GM12878 (cell line): ENCODE data around the gene CLDN14. TPM values are rescaled to one million over a fixed set of nuclear protein-coding genes. Genes with fewer than 3 reads are reported as not detected.

Source experiments
- ATAC-seq: fragments of 200-7000 bp; cut with Tn5 transposase; 3 replicates; pipeline ENCODE4 v1.9.1; 2020; ENCODE audit warnings: mild to moderate bottlenecking, moderate library complexity
- BruUV-seq: library from RNA; stranded (reverse); fragments of 400-500 nt; replicated peaks from 2 replicates; lab custom pipeline; 2021; lab: Mats Ljungman, UMichigan
- CTCF ChIA-PET: fragments of 300-600 bp; sonication (Branson Sonifier 250); formaldehyde crosslinking; extraction: SDS; loops from one replicate; lab custom pipeline; 2021; ENCODE audit warnings: inconsistent platforms; lab: Yijun Ruan, JAX
- POLR2A ChIA-PET: fragments of 350-600 bp; formaldehyde crosslinking; extraction: SDS; loops from one replicate; lab custom pipeline; 2021; ENCODE audit warnings: inconsistent platforms; lab: Charles Lee
- RAD21 ChIA-PET: fragments of 300-600 bp; sonication (Branson Sonifier 250); formaldehyde crosslinking; loops from one replicate; lab custom pipeline; 2023; ENCODE audit warnings: antibody characterized with exemption; ENCODE audit not compliant: unreplicated experiment; lab: Charles Lee
- SMC1A ChIA-PET: fragments of 300-600 bp; sonication (Branson Sonifier 250); formaldehyde crosslinking; loops from one replicate; lab custom pipeline; 2023; ENCODE audit not compliant: unreplicated experiment, uncharacterized antibody; lab: Charles Lee
- DNase-seq: peaks from one replicate; pipeline ENCODE4 v3.0.0-alpha.2; 2011; ENCODE audit warnings: low read depth, low spot score
- FAIRE-seq: peaks from 3 replicates; lab custom pipeline; 2011; peaks lifted over from hg19 to GRCh38; lab: Jason Lieb, UNC
- H2AFZ ChIP-seq: 2 replicates; pipeline ENCODE4 v1.6.0; 2011; ENCODE audit warnings: low read depth, low read length, control low read depth; ENCODE audit not compliant: control insufficient read depth
- H3K27ac ChIP-seq: 2 replicates; pipeline ENCODE4 v1.5.1; 2011; ENCODE audit warnings: control low read depth; ENCODE audit not compliant: control insufficient read depth, insufficient read depth
- H3K27me3 ChIP-seq, 2 experiments: replicated peaks in 1 of 2; 2 replicates each; pipeline versions ENCODE4 v1.6.0 to v1.6.1; 2011; ENCODE audit warnings: low read length in 1 of 2; ENCODE audit not compliant: control insufficient read depth in 2 of 2, insufficient read depth in 2 of 2
- H3K36me3 ChIP-seq, 2 experiments: 2 replicates each; pipeline ENCODE4 v1.5.1; 2011; ENCODE audit warnings: low read length in 1 of 2; ENCODE audit not compliant: control insufficient read depth in 2 of 2, insufficient read depth in 2 of 2
- H3K4me1 ChIP-seq: 2 replicates; pipeline ENCODE4 v1.6.1; 2011; ENCODE audit warnings: mild to moderate bottlenecking, low read length, moderate library complexity, mixed read lengths; ENCODE audit not compliant: control insufficient read depth, insufficient read depth
- H3K4me2 ChIP-seq: 2 replicates; pipeline ENCODE4 v1.6.0; 2011; ENCODE audit warnings: control low read depth; ENCODE audit not compliant: control insufficient read depth, insufficient read depth
- H3K4me3 ChIP-seq: fragments of 200-600 bp; sonication (generic); 2 replicates; pipeline ENCODE4 v1.5.1; 2016
- H3K79me2 ChIP-seq: 2 replicates; pipeline ENCODE4 v1.6.0; 2011; ENCODE audit warnings: low read length; ENCODE audit not compliant: control insufficient read depth, insufficient read depth
- H3K9ac ChIP-seq: 2 replicates; pipeline ENCODE4 v1.8.0; 2011; ENCODE audit warnings: low read length, control low read depth, mixed read lengths; ENCODE audit not compliant: control insufficient read depth, insufficient read depth
- H3K9me3 ChIP-seq: replicated peaks from 3 replicates; pipeline ENCODE4 v1.5.1; 2011; ENCODE audit warnings: mild to moderate bottlenecking, low read length; ENCODE audit not compliant: control insufficient read depth, insufficient read depth
- H4K20me1 ChIP-seq: 2 replicates; pipeline ENCODE4 v1.6.0; 2011; ENCODE audit not compliant: control insufficient read depth, insufficient read depth
- CBFB ChIP-seq: IDR thresholded peaks from 2 replicates; pipeline ENCODE4 v1.6.1; 2016; ENCODE audit warnings: antibody characterized with exemption, low read depth
- CBX5 ChIP-seq: sonication (generic); IDR thresholded peaks from 2 replicates; pipeline ENCODE4 v1.6.1; 2016; ENCODE audit warnings: low read depth, moderate library complexity, mild to moderate bottlenecking, inconsistent platforms
- CEBPB ChIP-seq, 2 experiments: fragments of 150-350 bp in 1 of 2; IDR thresholded peaks; 2 replicates each; pipeline ENCODE4 v1.6.1; 2012 to 2014; ENCODE audit warnings: low read depth in 2 of 2, low read length in 2 of 2, borderline replicate concordance in 1 of 2, inconsistent platforms in 1 of 2
- CHD1 ChIP-seq: IDR thresholded peaks from 2 replicates; pipeline ENCODE4 v1.6.1; 2012; ENCODE audit warnings: low read depth, low read length, improper control_type of control experiment
- ETV6 ChIP-seq, 2 experiments: fragments of 450-650 bp in 1 of 2; IDR thresholded peaks in 1 of 2; conservative IDR thresholded peaks in 1 of 2; 2 replicates each; pipeline ENCODE4 v1.6.1; 2014; ENCODE audit warnings: antibody characterized with exemption in 1 of 2, borderline replicate concordance in 1 of 2, low read depth in 1 of 2, mild to moderate bottlenecking in 1 of 2, moderate library complexity in 1 of 2
- FOS ChIP-seq: IDR thresholded peaks from 3 replicates; pipeline ENCODE4 v1.6.1; 2011; ENCODE audit warnings: borderline replicate concordance; ENCODE audit not compliant: insufficient read length; ENCODE audit errors: extremely low read depth
- GATAD2B ChIP-seq: fragments of 450-650 bp; conservative IDR thresholded peaks from 2 replicates; pipeline ENCODE4 v1.6.1; 2017; ENCODE audit warnings: low read depth, mild to moderate bottlenecking, moderate library complexity
- NFIC ChIP-seq: IDR thresholded peaks from 2 replicates; pipeline ENCODE4 v1.6.1; 2012; ENCODE audit warnings: low read depth, mild to moderate bottlenecking, inconsistent platforms, low read length, moderate library complexity
- SMAD5 ChIP-seq: IDR thresholded peaks from 2 replicates; pipeline ENCODE4 v1.6.1; 2016; ENCODE audit warnings: antibody characterized with exemption, low read depth
- ZNF207 ChIP-seq: fragments of 450-650 bp; IDR thresholded peaks from 2 replicates; pipeline ENCODE4 v1.6.1; 2014; ENCODE audit warnings: antibody characterized with exemption, mild to moderate bottlenecking, borderline replicate concordance
- WGBS: methylation state at CpG from one replicate; pipeline ENCODE4 v1.1.6; 2016; ENCODE audit warnings: low lambda C conversion rate; ENCODE audit not compliant: insufficient replicate concordance, insufficient coverage; ENCODE audit errors: missing lambda C conversion rate; 5-methylcytosine and 5-hydroxymethylcytosine counted together
- in situ Hi-C: fragments of 300-500 bp; cut with MboI; formaldehyde crosslinking; loops from 9 replicates; pipeline ENCODE4 v1.14.3; 2018; ENCODE audit warnings: mixed read lengths
- intact Hi-C: fragments of 100-400 bp; cut with micrococcal nuclease; formaldehyde crosslinking; loops from one replicate; pipeline ENCODE4 v1.14.2; 2022; ENCODE audit not compliant: unreplicated experiment
- polyA plus RNA-seq, 11 experiments: library from polyadenylated mRNA; depleted of rRNA in 4 of 11; unstranded in 6 of 11; stranded (reverse) in 5 of 11; fragments of >200 nt; fragmentation: Nextera tagmentation in 4 of 11; fragmentation: Illumina TruSeq in 1 of 11; extraction: Ambion mirVana in 4 of 11; extraction: Trizol in 1 of 11; gene quantifications; 1 replicate in 1 of 11; 2 replicates in 10 of 11; pipeline versions ENCODE4 v1.2.1 to v1.2.3, GENCODE V29; 2011 to 2016; ENCODE audit warnings: inconsistent platforms in 2 of 11, missing spikeins in 2 of 11, low read depth in 1 of 11
- total RNA-seq, 4 experiments: library from RNA; depleted of rRNA in 3 of 4; stranded (reverse); fragments of >200 nt in 3 of 4; fragmentation: Illumina TruSeq in 1 of 4; extraction: Trizol in 1 of 4; gene quantifications; 2 replicates each; pipeline versions ENCODE4 v1.2.1 to v1.2.3, GENCODE V29; 2013 to 2021
- TF ChIP-seq, protein P1 (sequence below): fragments of 450-650 bp; formaldehyde crosslinking; IDR thresholded peaks from 2 replicates; pipeline ENCODE4 v1.4.0; 2020; ENCODE audit warnings: mild to moderate bottlenecking, moderate library complexity
- TF ChIP-seq, protein P2 (sequence below): IDR thresholded peaks from 2 replicates; pipeline ENCODE4 v1.6.1; 2011; ENCODE audit warnings: mild to moderate bottlenecking, low read depth, low read length, moderate library complexity; ENCODE audit not compliant: insufficient replicate concordance
- TF ChIP-seq, protein P3 (sequence below): IDR thresholded peaks from 2 replicates; pipeline ENCODE4 v1.6.1; 2012; ENCODE audit warnings: improper control_type of control experiment, low read depth, low read length; ENCODE audit not compliant: insufficient replicate concordance
- TF ChIP-seq, protein P4 (sequence below): IDR thresholded peaks from 2 replicates; pipeline ENCODE4 v1.6.1; 2012; ENCODE audit warnings: low read depth, low read length, improper control_type of control experiment

Gene CLDN14
- total and polyA plus RNA-seq, 10 of the 15 experiments (the other 5 are each of a cell fraction or from before 2014, with no cell fraction given) = 0.90 to 19.4 (median 6.6) TPM

DNA sequence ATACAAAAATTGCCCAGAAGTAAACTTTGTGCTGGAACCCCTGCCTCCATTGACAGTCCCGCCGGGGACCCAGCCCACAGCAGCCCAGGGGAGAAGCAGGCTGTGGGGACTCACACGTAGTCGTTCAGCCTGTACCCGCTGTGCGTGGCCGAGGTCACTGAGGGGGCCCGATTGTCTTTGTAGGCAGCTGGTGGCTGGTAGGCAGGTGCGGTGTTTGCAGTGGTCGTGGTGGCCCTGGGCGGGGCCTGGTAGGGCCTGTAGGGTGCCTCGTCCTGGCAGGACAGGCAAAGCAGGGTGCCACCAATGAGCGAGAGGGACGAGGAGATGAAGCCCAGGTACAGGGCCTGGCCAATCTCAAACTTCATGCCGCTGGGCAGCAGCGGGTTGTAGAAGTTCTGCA lies 19.1 kb downstream of the CLDN14 start:
- no peak overlapping the region for H3K9ac ChIP-seq
- in situ Hi-C loops = no loop called here
- TF ChIP-seq, protein P1, sequence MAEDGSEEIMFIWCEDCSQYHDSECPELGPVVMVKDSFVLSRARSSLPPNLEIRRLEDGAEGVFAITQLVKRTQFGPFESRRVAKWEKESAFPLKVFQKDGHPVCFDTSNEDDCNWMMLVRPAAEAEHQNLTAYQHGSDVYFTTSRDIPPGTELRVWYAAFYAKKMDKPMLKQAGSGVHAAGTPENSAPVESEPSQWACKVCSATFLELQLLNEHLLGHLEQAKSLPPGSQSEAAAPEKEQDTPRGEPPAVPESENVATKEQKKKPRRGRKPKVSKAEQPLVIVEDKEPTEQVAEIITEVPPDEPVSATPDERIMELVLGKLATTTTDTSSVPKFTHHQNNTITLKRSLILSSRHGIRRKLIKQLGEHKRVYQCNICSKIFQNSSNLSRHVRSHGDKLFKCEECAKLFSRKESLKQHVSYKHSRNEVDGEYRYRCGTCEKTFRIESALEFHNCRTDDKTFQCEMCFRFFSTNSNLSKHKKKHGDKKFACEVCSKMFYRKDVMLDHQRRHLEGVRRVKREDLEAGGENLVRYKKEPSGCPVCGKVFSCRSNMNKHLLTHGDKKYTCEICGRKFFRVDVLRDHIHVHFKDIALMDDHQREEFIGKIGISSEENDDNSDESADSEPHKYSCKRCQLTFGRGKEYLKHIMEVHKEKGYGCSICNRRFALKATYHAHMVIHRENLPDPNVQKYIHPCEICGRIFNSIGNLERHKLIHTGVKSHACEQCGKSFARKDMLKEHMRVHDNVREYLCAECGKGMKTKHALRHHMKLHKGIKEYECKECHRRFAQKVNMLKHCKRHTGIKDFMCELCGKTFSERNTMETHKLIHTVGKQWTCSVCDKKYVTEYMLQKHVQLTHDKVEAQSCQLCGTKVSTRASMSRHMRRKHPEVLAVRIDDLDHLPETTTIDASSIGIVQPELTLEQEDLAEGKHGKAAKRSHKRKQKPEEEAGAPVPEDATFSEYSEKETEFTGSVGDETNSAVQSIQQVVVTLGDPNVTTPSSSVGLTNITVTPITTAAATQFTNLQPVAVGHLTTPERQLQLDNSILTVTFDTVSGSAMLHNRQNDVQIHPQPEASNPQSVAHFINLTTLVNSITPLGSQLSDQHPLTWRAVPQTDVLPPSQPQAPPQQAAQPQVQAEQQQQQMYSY = no peak
- TF ChIP-seq CHD1 = no peak
- TF ChIP-seq CBX5 = no peak
- TF ChIP-seq ZNF207 = no peak
- TF ChIP-seq, protein P2, sequence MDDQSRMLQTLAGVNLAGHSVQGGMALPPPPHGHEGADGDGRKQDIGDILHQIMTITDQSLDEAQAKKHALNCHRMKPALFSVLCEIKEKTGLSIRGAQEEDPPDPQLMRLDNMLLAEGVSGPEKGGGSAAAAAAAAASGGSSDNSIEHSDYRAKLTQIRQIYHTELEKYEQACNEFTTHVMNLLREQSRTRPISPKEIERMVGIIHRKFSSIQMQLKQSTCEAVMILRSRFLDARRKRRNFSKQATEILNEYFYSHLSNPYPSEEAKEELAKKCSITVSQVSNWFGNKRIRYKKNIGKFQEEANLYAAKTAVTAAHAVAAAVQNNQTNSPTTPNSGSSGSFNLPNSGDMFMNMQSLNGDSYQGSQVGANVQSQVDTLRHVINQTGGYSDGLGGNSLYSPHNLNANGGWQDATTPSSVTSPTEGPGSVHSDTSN = no peak
- TF ChIP-seq FOS = no peak
- no peak for TF ChIP-seq ETV6 (conservative IDR thresholded peaks at IDR 0.05 in 1 of 2, IDR thresholded peaks at IDR 0.05 in 1 of 2; ENCODE audit: borderline replicate concordance in 1 of 2, low read depth in 1 of 2)
- no peak for TF ChIP-seq NFIC
- TF ChIP-seq GATAD2B = no peak
- TF ChIP-seq, protein P3, sequence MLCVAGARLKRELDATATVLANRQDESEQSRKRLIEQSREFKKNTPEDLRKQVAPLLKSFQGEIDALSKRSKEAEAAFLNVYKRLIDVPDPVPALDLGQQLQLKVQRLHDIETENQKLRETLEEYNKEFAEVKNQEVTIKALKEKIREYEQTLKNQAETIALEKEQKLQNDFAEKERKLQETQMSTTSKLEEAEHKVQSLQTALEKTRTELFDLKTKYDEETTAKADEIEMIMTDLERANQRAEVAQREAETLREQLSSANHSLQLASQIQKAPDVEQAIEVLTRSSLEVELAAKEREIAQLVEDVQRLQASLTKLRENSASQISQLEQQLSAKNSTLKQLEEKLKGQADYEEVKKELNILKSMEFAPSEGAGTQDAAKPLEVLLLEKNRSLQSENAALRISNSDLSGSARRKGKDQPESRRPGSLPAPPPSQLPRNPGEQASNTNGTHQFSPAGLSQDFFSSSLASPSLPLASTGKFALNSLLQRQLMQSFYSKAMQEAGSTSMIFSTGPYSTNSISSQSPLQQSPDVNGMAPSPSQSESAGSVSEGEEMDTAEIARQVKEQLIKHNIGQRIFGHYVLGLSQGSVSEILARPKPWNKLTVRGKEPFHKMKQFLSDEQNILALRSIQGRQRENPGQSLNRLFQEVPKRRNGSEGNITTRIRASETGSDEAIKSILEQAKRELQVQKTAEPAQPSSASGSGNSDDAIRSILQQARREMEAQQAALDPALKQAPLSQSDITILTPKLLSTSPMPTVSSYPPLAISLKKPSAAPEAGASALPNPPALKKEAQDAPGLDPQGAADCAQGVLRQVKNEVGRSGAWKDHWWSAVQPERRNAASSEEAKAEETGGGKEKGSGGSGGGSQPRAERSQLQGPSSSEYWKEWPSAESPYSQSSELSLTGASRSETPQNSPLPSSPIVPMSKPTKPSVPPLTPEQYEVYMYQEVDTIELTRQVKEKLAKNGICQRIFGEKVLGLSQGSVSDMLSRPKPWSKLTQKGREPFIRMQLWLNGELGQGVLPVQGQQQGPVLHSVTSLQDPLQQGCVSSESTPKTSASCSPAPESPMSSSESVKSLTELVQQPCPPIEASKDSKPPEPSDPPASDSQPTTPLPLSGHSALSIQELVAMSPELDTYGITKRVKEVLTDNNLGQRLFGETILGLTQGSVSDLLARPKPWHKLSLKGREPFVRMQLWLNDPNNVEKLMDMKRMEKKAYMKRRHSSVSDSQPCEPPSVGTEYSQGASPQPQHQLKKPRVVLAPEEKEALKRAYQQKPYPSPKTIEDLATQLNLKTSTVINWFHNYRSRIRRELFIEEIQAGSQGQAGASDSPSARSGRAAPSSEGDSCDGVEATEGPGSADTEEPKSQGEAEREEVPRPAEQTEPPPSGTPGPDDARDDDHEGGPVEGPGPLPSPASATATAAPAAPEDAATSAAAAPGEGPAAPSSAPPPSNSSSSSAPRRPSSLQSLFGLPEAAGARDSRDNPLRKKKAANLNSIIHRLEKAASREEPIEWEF = no peak
- TF ChIP-seq SMAD5 = no peak
- no peak for TF ChIP-seq CEBPB (IDR thresholded peaks at IDR 0.05; ENCODE audit: borderline replicate concordance in 1 of 2, low read depth in 2 of 2, low read length in 2 of 2)
- TF ChIP-seq CBFB = no peak
- TF ChIP-seq, protein P4, sequence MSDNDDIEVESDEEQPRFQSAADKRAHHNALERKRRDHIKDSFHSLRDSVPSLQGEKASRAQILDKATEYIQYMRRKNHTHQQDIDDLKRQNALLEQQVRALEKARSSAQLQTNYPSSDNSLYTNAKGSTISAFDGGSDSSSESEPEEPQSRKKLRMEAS = no peak

More for the DNA sequence above, 19.1 kb downstream of the CLDN14 start:
- no peaks in the 10 kb centered on the region for H3K79me2 ChIP-seq
- H3K36me3 ChIP-seq = no peaks in the 10 kb centered on the region
- no peak overlapping the region for H3K4me2 ChIP-seq
- ChIA-PET CTCF (no interaction called here), SMC1A (no interaction called here), POLR2A (interaction anchor here (0.5 kb wide), 1 partner anchor 16 kb away, joined by 3 read pairs; no protein-coding TSS in a partner anchor), RAD21 (no interaction called here)
- DNase-seq (no peak), ATAC-seq (no peak), FAIRE-seq (no peak)
- no peaks in the 10 kb centered on the region for H3K27me3 ChIP-seq
- H3K4me1 ChIP-seq = no peaks in the 10 kb centered on the region
- 75% methylated on average over 15 of the region's 16 CpGs for WGBS
- H3K4me3 ChIP-seq = no peak overlapping the region
- no peak overlapping the region for H2AFZ ChIP-seq
- intact Hi-C loops = no loop called here
- H4K20me1 ChIP-seq = no peaks in the 10 kb centered on the region
- no TSS peak for BruUV-seq
- no peak overlapping the region for H3K27ac ChIP-seq
- H3K9me3 ChIP-seq = no peaks in the 10 kb centered on the region
